CD8-positive, alpha-beta memory T cell (primary cell): ENCODE results near the gene UBE2S. TPM values are rescaled to one million over a fixed set of nuclear protein-coding genes. Genes with fewer than 3 reads are reported as not detected.
"Not testable (repeated sequence)": the region's sequence is repeated elsewhere in the genome, so short reads cannot be mapped to it uniquely, and the experiment has no call there.

Source experiments
- CTCF ChIA-PET: fragments of 350-600 bp; sonication (Branson Sonifier 250); formaldehyde crosslinking; loops from one replicate; lab custom pipeline; 2021; ENCODE audit warnings: antibody characterized with exemption; lab: Charles Lee
- POLR2A ChIA-PET: fragments of 350-600 bp; sonication (Branson Sonifier 250); formaldehyde crosslinking; loops from one replicate; lab custom pipeline; 2021; ENCODE audit warnings: antibody characterized with exemption; lab: Charles Lee
- DNase-seq, 5 donors: peaks; one replicate each; pipeline versions ENCODE4 v3.0.0 to v3.0.0-alpha.2; 2020 to 2022; ENCODE audit warnings: mixed read lengths in 1 of 5
- H3K27ac ChIP-seq: one replicate; pipeline ENCODE4 v1.7.0; 2013; ENCODE audit warnings: low read depth, mild to moderate bottlenecking, low read length, moderate library complexity
- H3K27me3 ChIP-seq: 2 replicates; pipeline ENCODE4 v1.7.0; 2013; ENCODE audit warnings: low read length, mild to moderate bottlenecking; ENCODE audit not compliant: insufficient read depth, poor library complexity, severe bottlenecking
- H3K36me3 ChIP-seq: 2 replicates; pipeline ENCODE4 v1.7.0; 2013; ENCODE audit warnings: mild to moderate bottlenecking, low read length, moderate library complexity; ENCODE audit not compliant: insufficient read depth
- H3K4me1 ChIP-seq: 2 replicates; pipeline ENCODE4 v1.7.0; 2013; ENCODE audit warnings: mild to moderate bottlenecking, low read length, moderate library complexity; ENCODE audit not compliant: insufficient read depth
- H3K4me3 ChIP-seq: 2 replicates; pipeline ENCODE4 v1.7.0; 2013; ENCODE audit warnings: mild to moderate bottlenecking, low read length
- H3K9me3 ChIP-seq: 2 replicates; pipeline ENCODE4 v1.7.0; 2013; ENCODE audit warnings: mild to moderate bottlenecking, low read length
- H3K27ac Mint-ChIP-seq, 8 donors: one replicate each; pipeline ENCODE4 v1.8.0; 2020 to 2021; ENCODE audit warnings: mixed read lengths in 8 of 8, mild to moderate bottlenecking in 6 of 8, inconsistent platforms in 3 of 8, moderate library complexity in 3 of 8
- H3K27me3 Mint-ChIP-seq, 2 donors: one replicate each; pipeline ENCODE4 v1.8.0; 2020 to 2021; ENCODE audit warnings: mixed read lengths in 2 of 2, mild to moderate bottlenecking in 1 of 2, moderate library complexity in 1 of 2
- H3K36me3 Mint-ChIP-seq, 3 donors: one replicate each; pipeline ENCODE4 v1.8.0; 2020 to 2021; ENCODE audit warnings: mixed read lengths in 3 of 3, inconsistent platforms in 1 of 3, mild to moderate bottlenecking in 1 of 3
- H3K4me1 Mint-ChIP-seq, 3 donors: one replicate each; pipeline ENCODE4 v1.8.0; 2020 to 2021; ENCODE audit warnings: mixed read lengths in 3 of 3, inconsistent platforms in 1 of 3, mild to moderate bottlenecking in 1 of 3
- H3K4me3 Mint-ChIP-seq, 7 donors: one replicate each; pipeline ENCODE4 v1.8.0; 2020 to 2021; ENCODE audit warnings: mixed read lengths in 7 of 7, mild to moderate bottlenecking in 6 of 7, moderate library complexity in 4 of 7, inconsistent platforms in 2 of 7
- H3K9me3 Mint-ChIP-seq, 5 donors: one replicate each; pipeline ENCODE4 v1.8.0; 2020 to 2022; ENCODE audit warnings: mixed read lengths in 5 of 5, mild to moderate bottlenecking in 3 of 5, moderate library complexity in 2 of 5, inconsistent platforms in 1 of 5
- polyA plus RNA-seq: library from polyadenylated mRNA; unstranded; fragments of 300-500 nt; fragmentation: Illumina TruSeq; gene quantifications from one replicate; pipeline ENCODE4 v1.2.3, GENCODE V29; 2021
- total RNA-seq, 2 experiments: library from RNA; stranded (reverse); gene quantifications; one replicate each; pipeline ENCODE4 v1.2.3, GENCODE V29; 2021

UBE2S gene
- total and polyA plus RNA-seq, 3 experiments from 2014 or later = 42.5 to 291 (median 263) TPM

DNA sequence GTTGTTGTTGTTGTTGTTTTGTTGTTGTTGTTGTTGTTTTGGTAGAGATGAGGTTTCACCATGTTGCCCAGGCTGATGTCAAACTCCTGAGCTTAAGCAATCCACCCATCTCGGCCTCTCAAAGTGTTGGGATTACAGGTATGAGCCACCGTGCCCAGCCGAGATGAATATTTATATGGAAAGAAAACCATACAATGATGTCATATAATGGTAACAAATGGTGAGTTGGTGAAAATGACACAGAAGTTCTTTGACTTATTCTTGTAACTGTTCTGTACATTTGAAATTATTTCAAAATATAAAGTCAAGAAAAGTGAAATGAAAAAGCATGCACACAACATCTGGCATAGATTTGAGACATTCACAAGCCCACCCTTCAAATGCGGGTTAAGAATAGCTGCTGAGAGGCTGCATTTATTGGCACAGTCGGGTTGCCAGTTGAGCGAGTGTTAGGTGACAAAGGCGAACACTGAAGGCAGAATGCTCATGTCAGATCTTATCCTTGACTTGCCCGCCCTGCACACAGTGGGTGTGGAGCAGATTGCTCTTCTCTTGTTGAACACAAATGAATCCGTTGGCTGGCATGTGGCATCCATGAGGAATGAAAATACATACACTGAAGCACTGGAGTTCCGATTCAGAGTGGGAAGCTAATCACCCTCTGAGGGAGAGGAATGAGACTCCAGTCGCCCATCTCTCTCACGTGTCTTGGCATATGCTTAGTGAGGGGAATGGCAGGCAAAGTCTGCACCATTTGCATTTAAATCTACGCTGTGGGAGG is 15.8 kb upstream of the UBE2S start:
- H3K27ac ChIP-seq = no peak overlapping the region
- peaks cover 2% of the 10 kb centered on the region for H3K27me3 ChIP-seq
- no peak overlapping the region for H3K4me3 Mint-ChIP-seq
- DNase-seq = no peak
- peak overlapping the region in 1 of 8 donors; percentile 66 for H3K27ac Mint-ChIP-seq
- no peak overlapping the region for H3K4me3 ChIP-seq
- H3K36me3 Mint-ChIP-seq = peaks cover 0 to 2% (median 0%) of the 10 kb centered on the region in 3 donors
- H3K9me3 ChIP-seq = no peaks in the 10 kb centered on the region
- no peaks in the 10 kb centered on the region for H3K36me3 ChIP-seq
- H3K9me3 Mint-ChIP-seq = no peaks in the 10 kb centered on the region
- peaks cover 20 to 31% of the 10 kb centered on the region in 2 donors for H3K27me3 Mint-ChIP-seq
- CTCF ChIA-PET = no interaction called here
- POLR2A ChIA-PET = no interaction called here
- H3K4me1 ChIP-seq = peaks cover 20% of the 10 kb centered on the region
- H3K4me1 Mint-ChIP-seq = peaks cover 6 to 22% (median 20%) of the 10 kb centered on the region in 3 donors

DNA sequence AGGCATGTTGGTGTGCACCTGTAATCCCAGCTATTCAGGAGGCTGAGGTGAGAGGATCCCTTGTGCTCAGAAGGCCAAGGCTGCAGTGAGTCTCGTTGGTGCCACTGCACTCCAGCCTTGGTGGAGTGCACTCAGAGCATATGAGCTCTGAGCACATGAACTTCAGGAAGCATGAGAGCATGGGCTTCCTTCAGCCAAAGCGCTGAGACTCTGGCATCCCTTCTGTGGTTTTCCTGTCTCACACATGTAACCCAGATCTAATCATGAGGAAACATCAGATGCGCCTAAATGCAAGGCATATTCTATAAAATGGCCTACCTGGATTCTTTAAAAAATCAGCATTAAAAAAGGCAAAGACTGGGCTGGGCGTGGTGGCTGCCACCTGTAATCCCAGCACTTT is 13.7 kb upstream of the UBE2S start:
- POLR2A ChIA-PET = interaction anchor here (0.6 kb wide), 1 partner anchor 203 kb away, joined by 6 read pairs; the partner anchor contains the start of gene ZNF784

DNA sequence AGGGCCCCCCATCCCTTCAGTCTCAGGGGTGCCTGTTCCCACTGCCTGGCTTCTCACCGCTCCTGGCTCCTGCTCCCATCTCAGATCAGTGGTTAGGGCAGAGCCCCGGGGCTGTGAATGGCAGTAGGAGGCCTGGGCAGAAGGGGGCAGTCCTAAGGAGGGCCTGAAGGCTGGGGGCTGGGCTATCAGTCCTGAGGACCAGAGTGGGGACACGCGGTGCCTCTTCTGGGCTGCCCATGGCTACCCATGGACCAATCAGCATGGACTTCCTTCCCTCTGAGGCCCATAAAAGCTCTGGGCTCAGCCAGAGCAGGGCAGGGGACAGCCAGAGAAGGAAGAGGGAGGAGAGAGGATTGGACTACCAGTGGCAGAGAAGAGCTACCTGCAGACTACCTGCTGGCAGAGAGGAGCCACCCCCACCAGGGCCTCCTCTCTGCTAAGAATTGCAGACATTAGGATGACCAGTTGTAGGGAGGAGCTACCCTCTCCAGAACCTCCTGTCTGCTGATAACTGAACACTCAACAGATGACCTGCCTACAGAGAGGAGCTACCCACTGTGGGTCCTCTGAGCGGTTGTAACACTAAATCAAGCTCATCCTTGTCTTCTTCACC is 12.1 kb upstream of the UBE2S start:
- Histone ChIP-seq H3K36me3 (no peaks in the 10 kb centered on the region), H3K27ac (no peak overlapping the region), H3K27me3 (no peaks in the 10 kb centered on the region), H3K4me3 (no peak overlapping the region), H3K9me3 (no peaks in the 10 kb centered on the region), H3K4me1 (peaks cover 26% of the 10 kb centered on the region)
- H3K36me3 Mint-ChIP-seq = peaks cover 0 to under 1% (median 0%) of the 10 kb centered on the region in 3 donors
- DNase-seq = no peak
- H3K4me1 Mint-ChIP-seq = peaks cover 6 to 25% (median 22%) of the 10 kb centered on the region in 3 donors
- ChIA-PET POLR2A (no interaction called here), CTCF (interaction anchor here (1.2 to 3.2 kb wide), 3 partner anchors 127 to 278 kb away, joined by 3 to 14 read pairs (median 5); no protein-coding TSS in a partner anchor)
- H3K9me3 Mint-ChIP-seq = no peaks in the 10 kb centered on the region
- H3K4me3 Mint-ChIP-seq = no peak overlapping the region
- H3K27ac Mint-ChIP-seq = no peak overlapping the region
- H3K27me3 Mint-ChIP-seq = peaks cover 12 to 19% of the 10 kb centered on the region in 2 donors

More for the DNA sequence above, 13.7 kb upstream of the UBE2S start:
- peaks cover 26% of the 10 kb centered on the region for H3K4me1 ChIP-seq
- H3K9me3 Mint-ChIP-seq, H3K9me3 ChIP-seq, H3K27me3 ChIP-seq, H3K27ac ChIP-seq, H3K36me3 Mint-ChIP-seq, H3K4me3 ChIP-seq, H3K36me3 ChIP-seq: not testable (repeated sequence)
- H3K27ac Mint-ChIP-seq = peak overlapping the region in 6 of 8 donors; percentile 40 to 79 (median 66)
- peaks cover 18 to 27% of the 10 kb centered on the region in 2 donors for H3K27me3 Mint-ChIP-seq
- H3K4me3 Mint-ChIP-seq = peak overlapping the region in 5 of 7 donors; percentile 23 to 57 (median 39)
- CTCF ChIA-PET = interaction anchor here (0.7 kb wide), 1 partner anchor 187 kb away, joined by 6 read pairs; no protein-coding TSS in a partner anchor
- peaks cover 6 to 25% (median 22%) of the 10 kb centered on the region in 3 donors for H3K4me1 Mint-ChIP-seq
- DNase-seq = peak in 4 of 5 donors; percentile 23 to 70 (median 50)

DNA sequence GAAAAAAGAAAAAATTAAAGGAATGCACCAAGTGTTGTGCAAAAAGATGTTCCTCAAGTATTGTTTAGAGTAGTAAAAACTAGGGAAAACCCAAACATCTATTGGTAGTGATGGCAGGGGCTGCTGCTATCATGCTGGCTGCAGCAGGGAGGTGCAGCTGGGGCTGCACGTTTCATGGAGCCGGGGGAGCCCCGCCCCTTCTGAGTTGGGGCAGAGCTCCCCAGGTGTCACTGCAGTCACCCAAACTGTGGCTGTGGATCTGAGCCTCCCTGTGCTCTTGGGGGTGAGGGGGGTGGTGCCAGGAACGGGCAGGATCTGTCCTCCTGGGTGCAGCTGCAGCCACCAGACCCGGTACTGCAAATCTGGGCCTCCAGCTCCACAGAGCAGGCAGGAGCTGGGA is 11.5 kb upstream of the UBE2S start:
- Mint-ChIP-seq H3K36me3 (no peaks in the 10 kb centered on the region), H3K27ac (no peak overlapping the region), H3K27me3 (peaks cover 9 to 13% of the 10 kb centered on the region in 2 donors), H3K4me3 (no peak overlapping the region), H3K9me3 (no peaks in the 10 kb centered on the region), H3K4me1 (peaks cover 6 to 25% (median 22%) of the 10 kb centered on the region in 3 donors)
- Histone ChIP-seq H3K4me1 (peaks cover 26% of the 10 kb centered on the region), H3K9me3 (no peaks in the 10 kb centered on the region), H3K4me3 (no peak overlapping the region), H3K27me3 (no peaks in the 10 kb centered on the region), H3K36me3 (no peaks in the 10 kb centered on the region), H3K27ac (no peak overlapping the region)
- ChIA-PET CTCF (interaction anchor here (0.8 to 3.2 kb wide), 8 partner anchors 10 to 277 kb away, joined by 3 to 14 read pairs (median 4); no protein-coding TSS in a partner anchor), POLR2A (interaction anchor here (0.7 kb wide), 1 partner anchor 127 kb away, joined by 5 read pairs; no protein-coding TSS in a partner anchor)
- DNase-seq = no peak

DNA sequence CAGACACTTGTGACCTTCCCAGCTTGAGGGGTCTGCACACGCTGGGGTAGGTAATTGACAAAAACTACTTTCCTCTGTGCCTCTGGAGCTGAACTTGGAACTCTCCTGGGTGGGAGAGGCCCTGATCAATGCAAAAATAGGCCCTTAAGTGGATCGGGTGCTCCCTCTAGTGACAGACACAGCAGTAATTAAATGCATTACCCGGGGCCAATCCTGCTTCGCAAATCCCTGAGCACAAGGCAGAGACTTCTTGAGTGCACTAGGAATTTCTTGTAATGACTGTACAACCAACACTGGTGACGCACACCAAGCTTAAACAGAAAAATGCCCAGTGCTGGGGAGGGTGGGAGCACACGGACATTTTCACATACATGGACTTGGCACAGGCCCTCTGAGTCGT is 10.6 kb upstream of the UBE2S start:
- Histone ChIP-seq H3K27ac (no peak overlapping the region), H3K36me3 (no peaks in the 10 kb centered on the region), H3K4me3 (no peak overlapping the region), H3K9me3 (no peaks in the 10 kb centered on the region), H3K27me3 (no peaks in the 10 kb centered on the region), H3K4me1 (peaks cover 26% of the 10 kb centered on the region)
- ChIA-PET CTCF (interaction anchor here (0.6 to 3.2 kb wide), 10 partner anchors 9 to 283 kb away, joined by 3 to 14 read pairs (median 4); no protein-coding TSS in a partner anchor), POLR2A (interaction anchor here (0.5 to 0.7 kb wide), 2 partner anchors 126 to 277 kb away, joined by 3 to 5 read pairs; no protein-coding TSS in a partner anchor)
- Mint-ChIP-seq H3K9me3 (no peaks in the 10 kb centered on the region), H3K27me3 (peaks cover 2 to 13% of the 10 kb centered on the region in 2 donors), H3K4me3 (no peak overlapping the region), H3K4me1 (peaks cover 6 to 25% (median 22%) of the 10 kb centered on the region in 3 donors), H3K27ac (peak overlapping the region in 2 of 8 donors; percentile 7 to 77), H3K36me3 (no peaks in the 10 kb centered on the region)
- DNase-seq = peak; percentile 29 to 70 (median 42)

DNA sequence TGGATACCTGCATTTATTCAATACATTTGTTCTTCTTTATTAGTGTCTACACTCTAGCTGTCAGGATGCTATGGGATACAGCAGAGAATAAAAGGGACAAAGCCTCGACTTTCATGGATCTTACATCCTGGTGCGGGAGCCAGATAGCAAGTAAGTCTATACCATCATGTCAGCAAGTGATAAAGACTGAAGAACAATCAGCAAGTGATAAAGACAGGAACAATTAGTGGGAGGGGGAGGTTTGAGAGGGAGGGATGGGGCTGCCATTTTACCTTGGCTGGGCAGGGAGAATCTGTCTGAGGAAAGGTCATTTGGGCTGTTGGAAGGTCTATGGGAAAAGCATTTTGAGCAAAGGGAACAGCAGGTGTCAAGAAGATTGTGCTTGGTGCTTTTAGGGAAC is 2.6 kb upstream of the UBE2S start:
- ChIA-PET CTCF (no interaction called here), POLR2A (no interaction called here)

DNA sequence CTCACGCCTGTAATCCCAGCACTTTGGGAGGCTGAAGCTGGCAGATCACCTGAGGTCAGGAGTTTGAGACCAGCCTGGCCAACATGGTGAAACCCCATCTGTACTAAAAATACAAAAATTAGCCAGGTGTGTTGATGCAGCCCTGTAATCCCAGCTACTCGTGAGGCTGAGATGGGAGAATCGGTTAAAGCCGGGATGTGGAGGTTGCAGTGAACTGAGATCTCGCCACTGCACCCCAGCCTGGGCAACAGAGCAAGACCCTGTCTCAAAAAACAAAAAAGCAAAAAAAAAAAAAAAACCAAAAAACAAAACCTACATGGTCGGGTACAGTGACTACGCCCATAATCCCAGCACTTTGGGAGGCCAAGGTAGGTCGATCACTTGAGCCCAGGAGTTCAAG is 1.6 kb upstream of the UBE2S start:
- Mint-ChIP-seq H3K36me3 (peaks cover 7 to 27% (median 22%) of the 10 kb centered on the region in 3 donors), H3K27ac (peak overlapping the region; percentile 70 to 100 (median 98)), H3K4me3 (peak overlapping the region in 6 of 7 donors; percentile 49 to 89 (median 70)), H3K4me1 (peaks cover 27 to 38% (median 33%) of the 10 kb centered on the region in 3 donors)
- not testable (repeated sequence) for H3K9me3 Mint-ChIP-seq, H3K27ac ChIP-seq, H3K36me3 ChIP-seq, H3K4me3 ChIP-seq, H3K9me3 ChIP-seq, H3K27me3 ChIP-seq, H3K27me3 Mint-ChIP-seq, DNase-seq
- POLR2A ChIA-PET = interaction anchor here (0.6 to 1.7 kb wide), 3 partner anchors 67 to 230 kb away, joined by 4 to 6 read pairs (median 4); partner anchors contain the start of genes KMT5C and ZNF628
- CTCF ChIA-PET = interaction anchor here (1.2 to 1.6 kb wide), 3 partner anchors 9 to 58 kb away, joined by 3 to 5 read pairs (median 5); no protein-coding TSS in a partner anchor
- H3K4me1 ChIP-seq = peaks cover 22% of the 10 kb centered on the region

More for the DNA sequence above, 2.6 kb upstream of the UBE2S start:
- DNase-seq = no peak
- H3K4me1 ChIP-seq = peaks cover 22% of the 10 kb centered on the region
- no peaks in the 10 kb centered on the region for H3K27me3 ChIP-seq
- H3K4me1 Mint-ChIP-seq = peaks cover 27 to 38% (median 33%) of the 10 kb centered on the region in 3 donors
- peaks cover 7 to 22% (median 22%) of the 10 kb centered on the region in 3 donors for H3K36me3 Mint-ChIP-seq
- peaks cover 0 to 4% (median 0%) of the 10 kb centered on the region in 5 donors for H3K9me3 Mint-ChIP-seq
- no peaks in the 10 kb centered on the region for H3K36me3 ChIP-seq
- H3K27ac ChIP-seq = no peak overlapping the region
- no peak overlapping the region for H3K4me3 ChIP-seq
- peaks cover 2% of the 10 kb centered on the region in 2 donors for H3K27me3 Mint-ChIP-seq
- peak overlapping the region in 2 of 8 donors; percentile 80 to 99 for H3K27ac Mint-ChIP-seq
- H3K4me3 Mint-ChIP-seq = peak overlapping the region in 4 of 7 donors; percentile 15 to 82 (median 42)
- H3K9me3 ChIP-seq = no peaks in the 10 kb centered on the region
